HG03066 (cell line): ENCODE data around the gene TP73.

Experiments
- ATAC-seq: cut with Tn5 transposase; IDR thresholded peaks from one replicate; pipeline ENCODE4 v1.9.1; 2021; ENCODE audit warnings: low read depth; ENCODE audit not compliant: unreplicated experiment

Gene TP73

GRCh38 chr1:3651026-3651929 lies 1.0 kb upstream of the TP73 start:
- ATAC-seq = no peak

GRCh38 chr1:3652548-3653285 lies 401 bp downstream of the TP73 start:
- no peak for ATAC-seq

GRCh38 chr1:3653286-3653618 lies 936 bp downstream of the TP73 start:
- no peak for ATAC-seq

GRCh38 chr1:3654549-3655281 lies 2.4 kb downstream of the TP73 start:
- ATAC-seq = no peak

GRCh38 chr1:3656450-3657095 lies 4.3 kb downstream of the TP73 start:
- ATAC-seq = peak; percentile 53

- no peak for ATAC-seq
Measured at GRCh38 chr1:3657096-3657475, 4.8 kb downstream of the TP73 start.

- no peak for ATAC-seq
Measured at GRCh38 chr1:3657578-3658230, 5.4 kb downstream of the TP73 start.

GRCh38 chr1:3658231-3658615 lies 5.9 kb downstream of the TP73 start:
- no peak for ATAC-seq

- no peak for ATAC-seq
Measured at GRCh38 chr1:3659093-3659492, 6.8 kb downstream of the TP73 start.

GRCh38 chr1:3660704-3661103 lies 8.4 kb downstream of the TP73 start:
- no peak for ATAC-seq

- no peak for ATAC-seq
Measured at GRCh38 chr1:3661631-3662030, 9.3 kb downstream of the TP73 start.

GRCh38 chr1:3662080-3662671 lies 9.9 kb downstream of the TP73 start:
- ATAC-seq = no peak

GRCh38 chr1:3663999-3664699 lies 11.8 kb downstream of the TP73 start:
- ATAC-seq = no peak

- no peak for ATAC-seq
Measured at GRCh38 chr1:3664700-3665375, 12.5 kb downstream of the TP73 start.

- ATAC-seq = no peak
Measured at GRCh38 chr1:3668148-3668547, 15.8 kb downstream of the TP73 start.

GRCh38 chr1:3668585-3669300 lies 16.4 kb downstream of the TP73 start:
- ATAC-seq = no peak

GRCh38 chr1:3669421-3669821 lies 17.1 kb downstream of the TP73 start:
- no peak for ATAC-seq

GRCh38 chr1:3669971-3670431 lies 17.7 kb downstream of the TP73 start:
- ATAC-seq = no peak
